Measurements from ENCODE around the gene TMEM135. TPM values are rescaled to one million over a fixed set of nuclear protein-coding genes. Genes with fewer than 3 reads are reported as not detected.

Gene TMEM135
- total RNA-seq, 4 donors from 2014 or later, result 13.1 to 123 (median 19.1) TPM

- WGBS, 2 donors (ENCODE audit: low coverage in 1 of 2), result 81 to 100% methylated on average over 1 of the region's 1 CpG
- H3K27ac ChIP-seq, result no peak overlapping the region
- in situ Hi-C loops (cut with MboI; ENCODE audit: low pct_ligation_motif_present in 1 of 4, low pct_unique_long_range_greater_than_20kb in 1 of 4, low sequenced_read_pairs in 3 of 4) (no loop called here), intact Hi-C loops (cut with DNase I; ENCODE audit: low total_unique reads) (no loop called here)
- no peaks in the 10 kb centered on the region for H3K27me3 ChIP-seq
- TF ChIP-seq POLR2AphosphoS5 (IDR thresholded peaks at IDR 0.05) (no peak), CTCF (IDR thresholded peaks at IDR 0.05) (no peak), POLR2A (IDR thresholded peaks at IDR 0.05) (no peak), EP300 (IDR thresholded peaks at IDR 0.05; ENCODE audit: low read depth) (no peak)
- no peaks in the 10 kb centered on the region for H3K36me3 ChIP-seq
- no peak for DNase-seq
- H3K4me3 ChIP-seq, result no peak overlapping the region
- H3K9me3 ChIP-seq, result no peaks in the 10 kb centered on the region
- H3K4me1 ChIP-seq, result no peaks in the 10 kb centered on the region
These were observed 175.2 kb downstream of the TMEM135 start for GRCh38 chr11:87212891-87213290.

GRCh38 chr11:87213444-87213843 lies 175.7 kb downstream of the TMEM135 start:
- Histone ChIP-seq H3K36me3 (no peaks in the 10 kb centered on the region), H3K4me3 (no peak overlapping the region), H3K9me3 (no peaks in the 10 kb centered on the region), H3K27me3 (no peaks in the 10 kb centered on the region), H3K27ac (no peak overlapping the region), H3K4me1 (no peaks in the 10 kb centered on the region)
- DNase-seq, result no peak
- in situ Hi-C loops (cut with MboI; ENCODE audit: low pct_ligation_motif_present in 1 of 4, low pct_unique_long_range_greater_than_20kb in 1 of 4, low sequenced_read_pairs in 3 of 4) (no loop called here), intact Hi-C loops (cut with DNase I; ENCODE audit: low total_unique reads) (no loop called here)
- WGBS, 2 donors (ENCODE audit: low coverage in 1 of 2), result 70 to 79% methylated on average over 2 of the region's 2 CpGs
- TF ChIP-seq POLR2AphosphoS5 (IDR thresholded peaks at IDR 0.05), result no peak
- TF ChIP-seq EP300 (IDR thresholded peaks at IDR 0.05; ENCODE audit: low read depth), result no peak
- TF ChIP-seq CTCF (IDR thresholded peaks at IDR 0.05), result no peak
- TF ChIP-seq POLR2A (IDR thresholded peaks at IDR 0.05), result no peak

GRCh38 chr11:87215236-87215635 lies 177.5 kb downstream of the TMEM135 start:
- Histone ChIP-seq H3K4me3 (no peak overlapping the region), H3K27me3 (no peaks in the 10 kb centered on the region), H3K9me3 (no peaks in the 10 kb centered on the region), H3K4me1 (peaks cover 0 to 3% (median 0%) of the 10 kb centered on the region in 4 donors), H3K27ac (no peak overlapping the region), H3K36me3 (no peaks in the 10 kb centered on the region)
- WGBS, 2 donors (ENCODE audit: low coverage in 1 of 2), result 86 to 100% methylated on average over 1 of the region's 1 CpG
- no peak for DNase-seq
- intact Hi-C loops (cut with DNase I; ENCODE audit: low total_unique reads) (no loop called here), in situ Hi-C loops (cut with MboI; ENCODE audit: low pct_ligation_motif_present in 1 of 4, low pct_unique_long_range_greater_than_20kb in 1 of 4, low sequenced_read_pairs in 3 of 4) (no loop called here)
- no peak for TF ChIP-seq POLR2A (IDR thresholded peaks at IDR 0.05)
- TF ChIP-seq POLR2AphosphoS5 (IDR thresholded peaks at IDR 0.05), result no peak
- TF ChIP-seq EP300 (IDR thresholded peaks at IDR 0.05; ENCODE audit: low read depth), result no peak
- TF ChIP-seq CTCF (IDR thresholded peaks at IDR 0.05), result no peak

GRCh38 chr11:87219266-87219665 lies 181.5 kb downstream of the TMEM135 start:
- no peaks in the 10 kb centered on the region for H3K27me3 ChIP-seq
- peaks cover 0 to 3% (median 0%) of the 10 kb centered on the region in 4 donors for H3K4me1 ChIP-seq
- no peak overlapping the region for H3K4me3 ChIP-seq
- in situ Hi-C loops (cut with MboI; ENCODE audit: low pct_ligation_motif_present in 1 of 4, low pct_unique_long_range_greater_than_20kb in 1 of 4, low sequenced_read_pairs in 3 of 4), result no loop called here
- H3K36me3 ChIP-seq, result no peaks in the 10 kb centered on the region
- H3K27ac ChIP-seq, result no peak overlapping the region
- no peak for DNase-seq
- H3K9me3 ChIP-seq, result no peaks in the 10 kb centered on the region
- TF ChIP-seq POLR2A (IDR thresholded peaks at IDR 0.05), result no peak
- no peak for TF ChIP-seq POLR2AphosphoS5 (IDR thresholded peaks at IDR 0.05)
- TF ChIP-seq EP300 (IDR thresholded peaks at IDR 0.05; ENCODE audit: low read depth), result no peak
- TF ChIP-seq CTCF (IDR thresholded peaks at IDR 0.05), result no peak
- WGBS, 2 donors (ENCODE audit: low coverage in 1 of 2), result 83 to 97% methylated on average over 4 of the region's 4 CpGs
- intact Hi-C loops (cut with DNase I; ENCODE audit: low total_unique reads), result no loop called here

All from transverse colon (tissue), 4 donors.